H1 (cell line): ENCODE measurements around the gene WEE2. TPM values are rescaled to one million over a fixed set of nuclear protein-coding genes. Genes with fewer than 3 reads are reported as not detected.
"Not testable (repeated sequence)": the region's sequence is repeated elsewhere in the genome, so short reads cannot be mapped to it uniquely, and the experiment has no call there.

Experiments
- CTCF ChIA-PET: fragments of 300-600 bp; sonication (Branson Sonifier 250); formaldehyde crosslinking; loops from one replicate; lab custom pipeline; 2021; ENCODE audit not compliant: partially characterized antibody; lab: Charles Lee
- POLR2A ChIA-PET: fragments of 300-600 bp; sonication (Branson Sonifier 250); formaldehyde crosslinking; loops from one replicate; lab custom pipeline; 2021; ENCODE audit warnings: inconsistent platforms; ENCODE audit not compliant: partially characterized antibody; lab: Charles Lee
- DNase-seq, 2 experiments: peaks; one replicate each; pipeline versions ENCODE4 v3.0.0 to v3.0.0-alpha.2; 2010 to 2022; ENCODE audit warnings: low spot score in 2 of 2, low read depth in 1 of 2, mixed read lengths in 1 of 2
- FAIRE-seq: peaks from 2 replicates; lab custom pipeline; 2011; peaks lifted over from hg19 to GRCh38; lab: Jason Lieb, UNC
- H2AFZ ChIP-seq: 2 replicates; pipeline ENCODE4 v1.8.1; 2012; ENCODE audit warnings: low read length, inconsistent platforms
- H2AK5ac ChIP-seq: 2 replicates; pipeline ENCODE4 v1.6.1; 2013; ENCODE audit warnings: low read depth, low read length
- H2BK120ac ChIP-seq: replicated peaks from 2 replicates; pipeline ENCODE3; 2013; ENCODE audit warnings: low read depth, low read length, inconsistent platforms
- H2BK12ac ChIP-seq: 2 replicates; pipeline ENCODE4 v1.6.1; 2013; ENCODE audit warnings: low read depth, low read length
- H2BK15ac ChIP-seq: 2 replicates; pipeline ENCODE4 v1.6.1; 2013; ENCODE audit warnings: low read length
- H2BK20ac ChIP-seq: 2 replicates; pipeline ENCODE4 v1.6.1; 2013; ENCODE audit warnings: low read length
- H2BK5ac ChIP-seq: 2 replicates; pipeline ENCODE4 v1.6.1; 2013; ENCODE audit warnings: low read depth, low read length
- H3K14ac ChIP-seq: 2 replicates; pipeline ENCODE4 v1.6.1; 2013; ENCODE audit warnings: inconsistent platforms; ENCODE audit not compliant: insufficient read length
- H3K18ac ChIP-seq: 2 replicates; pipeline ENCODE4 v1.6.1; 2013; ENCODE audit warnings: low read length; ENCODE audit errors: extremely low read depth
- H3K23ac ChIP-seq: 2 replicates; pipeline ENCODE4 v1.6.1; 2013; ENCODE audit warnings: inconsistent platforms; ENCODE audit not compliant: insufficient read length
- H3K23me2 ChIP-seq: 2 replicates; pipeline ENCODE4 v1.6.1; 2013; ENCODE audit warnings: low read depth, low read length
- H3K27ac ChIP-seq: 2 replicates; pipeline ENCODE4 v1.6.1; 2011; ENCODE audit warnings: low read depth, low read length, inconsistent platforms
- H3K27me3 ChIP-seq, 4 experiments: replicated peaks in 1 of 4; 1 replicate in 1 of 4; 2 replicates in 3 of 4; pipeline versions ENCODE4 v1.6.1 to v1.8.1; 2011 to 2013; ENCODE audit warnings: low read length in 3 of 4, mild to moderate bottlenecking in 3 of 4, inconsistent platforms in 2 of 4, mixed read lengths in 2 of 4, moderate library complexity in 1 of 4; ENCODE audit not compliant: control insufficient read depth in 3 of 4, insufficient read depth in 3 of 4; ENCODE audit errors: extremely low read depth in 1 of 4
- H3K36me3 ChIP-seq, 4 experiments: 2 replicates each; pipeline versions ENCODE4 v1.6.1 to v1.8.1; 2011 to 2013; ENCODE audit warnings: mild to moderate bottlenecking in 4 of 4, low read length in 3 of 4, moderate library complexity in 2 of 4, control low read depth in 1 of 4, inconsistent platforms in 1 of 4; ENCODE audit not compliant: insufficient read depth in 4 of 4, control insufficient read depth in 2 of 4
- H3K4ac ChIP-seq: replicated peaks from 2 replicates; pipeline ENCODE3; 2013; ENCODE audit warnings: low read length, low read depth, mixed read lengths, inconsistent platforms; ENCODE audit not compliant: insufficient read length
- H3K4me1 ChIP-seq, 4 experiments: replicated peaks in 1 of 4; 1 replicate in 1 of 4; 2 replicates in 3 of 4; pipeline versions ENCODE4 v1.6.1 to v1.8.1; 2011 to 2013; ENCODE audit warnings: low read length in 3 of 4, inconsistent platforms in 2 of 4, mixed read lengths in 1 of 4; ENCODE audit not compliant: insufficient read depth in 4 of 4, control insufficient read depth in 3 of 4
- H3K4me2 ChIP-seq, 2 experiments: 2 replicates each; pipeline versions ENCODE4 v1.6.1 to v1.8.1; 2011 to 2013; ENCODE audit warnings: low read depth in 2 of 2, low read length in 2 of 2, control low read depth in 1 of 2, inconsistent platforms in 1 of 2, mild to moderate bottlenecking in 1 of 2; ENCODE audit not compliant: insufficient read depth in 1 of 2
- H3K4me3 ChIP-seq, 4 experiments: fragments of 200-600, 300-600 bp in 1 of 4; sonication (generic), shearing (Covaris generic), sonication (Bioruptor Twin) in 1 of 4; 2 replicates each; pipeline versions ENCODE4 v1.5.1 to v1.8.1; 2011 to 2016; ENCODE audit warnings: low read length in 4 of 4, low read depth in 3 of 4, control low read depth in 2 of 4, inconsistent platforms in 2 of 4, mild to moderate bottlenecking in 2 of 4, mixed read lengths in 1 of 4, moderate library complexity in 1 of 4; ENCODE audit not compliant: insufficient read depth in 2 of 4; ENCODE audit errors: extremely low read depth in 1 of 4
- H3K56ac ChIP-seq: replicated peaks from 2 replicates; pipeline ENCODE3; 2013; ENCODE audit warnings: low read depth, mild to moderate bottlenecking, mixed read lengths, low read length, inconsistent platforms; ENCODE audit not compliant: insufficient read length
- H3K79me1 ChIP-seq: 2 replicates; pipeline ENCODE4 v1.6.1; 2013; ENCODE audit warnings: low read depth, low read length, control low read depth
- H3K79me2 ChIP-seq, 2 experiments: 2 replicates each; pipeline versions ENCODE4 v1.6.1 to v1.8.1; 2012 to 2013; ENCODE audit warnings: low read length in 2 of 2, mild to moderate bottlenecking in 2 of 2, inconsistent platforms in 1 of 2; ENCODE audit not compliant: insufficient read depth in 2 of 2, control insufficient read depth in 1 of 2
- H3K9ac ChIP-seq, 4 experiments: replicated peaks in 1 of 4; 1 replicate in 1 of 4; 2 replicates in 3 of 4; pipeline versions ENCODE4 v1.6.1 to v1.8.1; 2011 to 2013; ENCODE audit warnings: low read depth in 3 of 4, low read length in 3 of 4, control low read depth in 2 of 4, mild to moderate bottlenecking in 2 of 4, moderate library complexity in 2 of 4, inconsistent platforms in 1 of 4; ENCODE audit errors: extremely low read depth in 1 of 4
- H3K9me3 ChIP-seq, 2 experiments: 2 replicates each; pipeline versions ENCODE4 v1.6.1 to v1.8.1; 2012 to 2013; ENCODE audit warnings: mild to moderate bottlenecking in 2 of 2, moderate library complexity in 2 of 2, control low read depth in 1 of 2, inconsistent platforms in 1 of 2, low read depth in 1 of 2, low read length in 1 of 2, mixed read lengths in 1 of 2; ENCODE audit not compliant: insufficient read depth in 2 of 2
- H4K20me1 ChIP-seq, 2 experiments: replicated peaks in 1 of 2; 2 replicates each; pipeline versions ENCODE3 to v1.8.1; 2011 to 2013; ENCODE audit warnings: inconsistent platforms in 2 of 2, low read length in 2 of 2, mild to moderate bottlenecking in 1 of 2; ENCODE audit not compliant: insufficient read depth in 2 of 2, control insufficient read depth in 1 of 2
- H4K5ac ChIP-seq: 2 replicates; pipeline ENCODE4 v1.6.1; 2013; ENCODE audit warnings: low read length, low read depth, mixed read lengths, inconsistent platforms; ENCODE audit not compliant: insufficient read length
- H4K8ac ChIP-seq: 2 replicates; pipeline ENCODE4 v1.8.0; 2013; ENCODE audit warnings: mild to moderate bottlenecking, moderate library complexity, low read length, inconsistent platforms; ENCODE audit not compliant: insufficient read depth; ENCODE audit errors: extremely low read depth
- H4K91ac ChIP-seq: replicated peaks from 2 replicates; pipeline ENCODE3; 2013; ENCODE audit warnings: low read length, mixed read lengths, inconsistent platforms; ENCODE audit not compliant: insufficient read length
- WGBS, 2 experiments: shearing (Covaris generic) in 1 of 2; methylation state at CpG; one replicate each; pipeline versions ENCODE4 v1.1.6 to v1.1.7; 2013 to 2015; ENCODE audit warnings: low lambda C conversion rate in 2 of 2, mixed read lengths in 2 of 2, inconsistent platforms in 1 of 2, low coverage in 1 of 2, missing lambda C conversion rate in 1 of 2; ENCODE audit not compliant: insufficient replicate concordance in 2 of 2, insufficient coverage in 1 of 2, insufficient read length in 1 of 2; ENCODE audit errors: extremely low coverage in 1 of 2, missing lambda C conversion rate in 1 of 2; 5-methylcytosine and 5-hydroxymethylcytosine counted together
- polyA plus RNA-seq, 7 experiments: library from polyadenylated mRNA; depleted of rRNA in 3 of 7; stranded (reverse) in 5 of 7; unstranded in 2 of 7; fragments of >200 nt in 5 of 7; fragments of 200-250 nt in 2 of 7; gene quantifications; 1 replicate in 5 of 7; 2 replicates in 1 of 7; 4 replicates in 1 of 7; pipeline versions ENCODE4 v1.2.1 to v1.2.3, GENCODE V29; 2011 to 2013; ENCODE audit warnings: missing spikeins in 2 of 7, mixed read lengths in 2 of 7
- total RNA-seq: library from RNA; stranded (reverse); fragmentation: NEBNext Ultra II Directional; extraction: Animal tissue kit (Norgen Biotek cat#: 25700); gene quantifications from 2 replicates; pipeline ENCODE4 v1.2.1, GENCODE V29; 2021

WEE2 gene
- total and polyA plus RNA-seq, 2 of the 8 experiments (the other 6 are each of a cell fraction or from before 2014, with no cell fraction given): 0.02 TPM; not detected in 1

- H4K20me1 ChIP-seq, FAIRE-seq, H3K23me2 ChIP-seq, H3K27me3 ChIP-seq, H3K4ac ChIP-seq, H2BK15ac ChIP-seq, H2BK20ac ChIP-seq, H3K4me3 ChIP-seq, H3K79me1 ChIP-seq, H3K23ac ChIP-seq, H2BK120ac ChIP-seq, H3K56ac ChIP-seq, DNase-seq, H2BK12ac ChIP-seq, H3K9me3 ChIP-seq, H3K9ac ChIP-seq, H3K14ac ChIP-seq, H4K8ac ChIP-seq, H3K4me2 ChIP-seq, H3K36me3 ChIP-seq, H2AFZ ChIP-seq, H3K4me1 ChIP-seq, H4K91ac ChIP-seq, H3K27ac ChIP-seq, H3K18ac ChIP-seq, H2BK5ac ChIP-seq, H2AK5ac ChIP-seq, H4K5ac ChIP-seq: not testable (repeated sequence)
- WGBS, 2 experiments: 92% methylated on average over 3 of the region's 3 CpGs; no CpG with 5 or more reads in 1 of the 2 experiments
- CTCF ChIA-PET: interaction anchor here (0.7 to 8.5 kb wide), 5 partner anchors 14 to 97 kb away, joined by 3 to 62 read pairs (median 3); no protein-coding TSS in a partner anchor
- H3K79me2 ChIP-seq: peaks cover 0 to 36% of the 10 kb centered on the region in 2 experiments; a peak in 2 of 4 replicates
- POLR2A ChIA-PET: interaction anchor here (1.6 kb wide), 1 partner anchor 49 kb away, joined by 7 read pairs; the partner anchor contains the start of gene SSBP1
Measured at GRCh38 chr7:141689072-141689825, 18.9 kb upstream of the WEE2 start.
